ENCODE measurements around the gene TRMT10B.
A peak's percentile ranks its signal among the peaks of the same experiment; 100 is the strongest.
"Not testable (repeated sequence)": the region's sequence is repeated elsewhere in the genome, so short reads cannot be mapped to it uniquely, and the experiment has no call there.

The TRMT10B gene

DNA sequence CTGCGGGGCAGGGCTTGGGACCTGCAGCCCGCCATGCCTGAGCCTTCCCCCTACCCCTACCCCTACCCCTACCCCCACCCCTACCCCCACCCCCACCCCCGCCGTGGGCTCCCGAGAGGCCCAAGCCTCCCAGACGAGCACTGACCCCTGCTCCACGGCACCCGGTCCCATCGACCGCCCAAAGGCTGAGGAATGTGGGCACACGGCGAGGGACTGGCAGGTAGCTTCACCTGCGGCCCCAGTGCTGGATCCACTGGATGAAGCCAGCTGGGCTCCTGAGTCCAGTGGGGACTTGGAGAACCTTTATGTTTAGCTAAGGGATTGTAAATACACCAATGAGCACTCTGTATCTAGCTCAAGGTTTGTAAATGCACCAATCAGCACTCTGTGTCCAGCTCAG, 1.5 kb upstream of the TRMT10B start:
- not testable (repeated sequence) for H3K4me1 ChIP-seq (ENCODE audit: control insufficient read depth, low read depth, low read length); H3K9ac ChIP-seq (ENCODE audit: low read length); H3K27ac ChIP-seq (ENCODE audit: low read length)

DNA sequence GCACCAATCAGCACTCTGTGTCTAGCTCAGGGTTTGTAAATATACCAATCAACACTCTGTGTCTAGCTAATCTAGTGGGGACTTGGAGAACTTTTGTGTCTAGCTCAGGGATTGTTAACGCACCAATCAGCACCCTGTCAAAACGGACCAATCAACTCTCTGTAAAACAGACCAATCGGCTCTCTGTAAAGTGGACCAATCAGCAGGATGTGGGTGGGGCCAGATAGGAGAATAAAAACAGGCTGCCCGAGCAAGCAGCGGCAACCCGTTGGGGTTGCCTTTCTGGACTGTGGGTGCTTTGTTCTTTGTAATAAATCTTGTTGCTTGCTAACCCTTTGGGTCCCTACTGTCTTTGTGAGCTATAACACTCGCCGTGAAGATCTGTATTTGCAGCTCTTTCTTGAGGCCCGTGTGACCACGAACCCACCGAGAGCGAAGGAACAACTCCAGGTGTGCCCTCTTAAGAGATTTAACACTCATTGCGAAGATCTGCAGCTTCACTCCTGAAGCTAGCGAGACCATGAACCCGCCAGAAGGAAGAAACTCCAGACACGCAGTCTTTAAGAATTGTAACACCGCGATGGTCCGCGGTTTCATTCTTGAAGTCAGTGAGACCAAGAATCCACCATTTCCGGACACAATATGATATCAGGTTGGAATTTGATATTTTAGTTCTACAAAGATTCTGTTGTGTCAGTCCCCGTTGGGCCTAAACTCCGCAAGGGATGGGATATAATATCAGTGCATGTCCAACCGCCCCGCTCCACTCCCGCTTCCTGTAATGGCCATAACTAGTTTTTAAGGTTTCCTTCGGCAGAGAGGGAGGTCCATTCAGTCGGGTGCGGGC, 740 bp upstream of the TRMT10B start:
- no peaks in the 10 kb centered on the region for H3K4me1 ChIP-seq (ENCODE audit: control insufficient read depth, low read depth, low read length)
- no peak overlapping the region for H3K27ac ChIP-seq (ENCODE audit: low read length)
- H3K36me3 ChIP-seq (ENCODE audit: control insufficient read depth, low read depth, low read length): no peaks in the 10 kb centered on the region
- H3K27me3 ChIP-seq (ENCODE audit: control insufficient read depth, insufficient read depth, low read length): no peaks in the 10 kb centered on the region
- no peak overlapping the region for H3K9ac ChIP-seq (ENCODE audit: low read length)
- peaks cover 2% of the 10 kb centered on the region for H3K9me3 ChIP-seq (ENCODE audit: control insufficient read depth, low read depth, low read length)
- H3K4me3 ChIP-seq (ENCODE audit: low read length): peak overlapping the region; percentile 76

More for the DNA sequence above, 1.5 kb upstream of the TRMT10B start:
- H3K27me3 ChIP-seq (ENCODE audit: control insufficient read depth, insufficient read depth, low read length); H3K36me3 ChIP-seq (ENCODE audit: control insufficient read depth, low read depth, low read length); H3K4me3 ChIP-seq (ENCODE audit: low read length); H3K9me3 ChIP-seq (ENCODE audit: control insufficient read depth, low read depth, low read length): not testable (repeated sequence)

DNA sequence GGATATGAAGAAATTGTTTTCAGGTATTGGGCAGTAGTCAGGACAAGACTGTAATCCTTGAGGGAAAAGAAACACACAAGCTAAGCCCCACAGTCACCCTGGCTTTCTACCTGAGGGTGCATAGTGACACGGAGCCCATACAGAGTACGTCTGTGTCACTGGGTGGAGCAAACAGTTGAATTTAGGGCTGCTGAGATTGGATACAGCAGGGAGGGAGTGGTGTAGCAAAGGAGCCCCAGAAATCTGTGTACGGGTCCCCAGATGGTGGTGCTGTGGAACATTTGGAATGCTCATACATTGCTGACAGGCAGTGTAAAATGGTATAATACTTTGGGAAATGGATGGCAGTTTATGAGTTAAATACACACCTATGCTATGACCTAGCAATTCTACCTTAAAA, 5.1 kb downstream of the TRMT10B start:
- Histone ChIP-seq H3K36me3 (ENCODE audit: control insufficient read depth, low read depth, low read length) (no peaks in the 10 kb centered on the region), H3K27me3 (ENCODE audit: control insufficient read depth, insufficient read depth, low read length) (no peaks in the 10 kb centered on the region), H3K9ac (ENCODE audit: low read length) (no peak overlapping the region), H3K4me1 (ENCODE audit: control insufficient read depth, low read depth, low read length) (no peaks in the 10 kb centered on the region), H3K27ac (ENCODE audit: low read length) (no peak overlapping the region), H3K4me3 (ENCODE audit: low read length) (no peak overlapping the region), H3K9me3 (ENCODE audit: control insufficient read depth, low read depth, low read length) (no peaks in the 10 kb centered on the region)

DNA sequence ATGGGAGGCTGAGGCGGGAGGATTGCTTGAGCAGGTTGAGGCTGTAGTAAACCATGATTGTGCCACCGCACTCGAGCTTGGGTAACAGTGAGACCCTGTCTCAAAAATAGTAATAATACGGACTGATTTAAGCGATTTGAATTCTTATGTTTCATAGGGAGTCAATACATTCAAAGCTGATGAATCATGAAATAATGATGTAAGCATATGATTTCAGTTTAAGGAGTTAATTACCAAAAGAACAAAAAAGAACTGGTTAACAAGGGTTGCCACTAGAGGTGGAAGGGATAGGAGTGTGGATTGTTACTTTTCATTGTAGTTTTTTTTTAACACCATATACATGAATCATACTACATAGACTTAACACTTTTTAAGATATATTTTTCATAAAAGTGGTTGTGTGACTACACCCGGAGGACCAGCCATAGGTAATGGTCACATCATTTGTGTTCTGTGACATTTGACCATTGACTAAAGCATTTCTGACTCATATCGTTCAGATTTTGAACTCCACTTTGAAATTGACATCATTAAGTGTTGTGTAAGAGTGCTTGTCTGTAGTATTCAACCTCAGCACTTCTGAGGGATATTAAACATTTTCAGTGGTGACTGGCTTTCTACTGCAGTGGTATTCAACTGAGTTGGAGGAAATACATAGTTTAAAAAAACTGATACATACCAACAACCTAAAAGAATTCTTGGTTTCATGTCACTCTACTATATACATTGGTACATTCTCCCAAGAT, 7.0 kb downstream of the TRMT10B start:
- no peaks in the 10 kb centered on the region for H3K4me1 ChIP-seq (ENCODE audit: control insufficient read depth, low read depth, low read length)
- no peak overlapping the region for H3K9ac ChIP-seq (ENCODE audit: low read length)
- H3K36me3 ChIP-seq (ENCODE audit: control insufficient read depth, low read depth, low read length): no peaks in the 10 kb centered on the region
- H3K27ac ChIP-seq (ENCODE audit: low read length): no peak overlapping the region
- H3K27me3 ChIP-seq (ENCODE audit: control insufficient read depth, insufficient read depth, low read length): no peaks in the 10 kb centered on the region
- no peak overlapping the region for H3K4me3 ChIP-seq (ENCODE audit: low read length)
- H3K9me3 ChIP-seq (ENCODE audit: control insufficient read depth, low read depth, low read length): no peaks in the 10 kb centered on the region

DNA sequence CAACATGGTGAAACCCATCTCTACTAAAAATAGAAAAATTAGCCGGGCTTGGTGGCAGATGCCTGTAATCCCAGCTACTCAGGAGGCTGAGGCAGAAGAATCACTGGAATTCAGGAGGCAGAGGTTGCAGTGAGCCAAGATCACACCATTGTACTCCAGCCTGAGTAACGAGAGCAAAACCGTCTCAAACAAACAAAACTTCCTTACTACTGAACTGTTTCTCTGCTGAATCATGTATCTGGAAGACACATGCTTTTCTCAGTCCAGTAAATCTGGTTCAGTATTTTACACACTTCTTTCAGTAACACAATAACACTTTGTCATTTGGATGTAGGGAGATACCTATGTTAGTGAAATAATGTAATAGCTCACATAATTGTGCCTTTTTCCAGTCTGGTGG, 7.9 kb downstream of the TRMT10B start:
- H3K9me3 ChIP-seq (ENCODE audit: control insufficient read depth, low read depth, low read length): no peaks in the 10 kb centered on the region
- no peak overlapping the region for H3K9ac ChIP-seq (ENCODE audit: low read length)
- H3K36me3 ChIP-seq (ENCODE audit: control insufficient read depth, low read depth, low read length): no peaks in the 10 kb centered on the region
- H3K27me3 ChIP-seq (ENCODE audit: control insufficient read depth, insufficient read depth, low read length): no peaks in the 10 kb centered on the region
- no peak overlapping the region for H3K4me3 ChIP-seq (ENCODE audit: low read length)
- no peak overlapping the region for H3K27ac ChIP-seq (ENCODE audit: low read length)
- H3K4me1 ChIP-seq (ENCODE audit: control insufficient read depth, low read depth, low read length): no peaks in the 10 kb centered on the region

DNA sequence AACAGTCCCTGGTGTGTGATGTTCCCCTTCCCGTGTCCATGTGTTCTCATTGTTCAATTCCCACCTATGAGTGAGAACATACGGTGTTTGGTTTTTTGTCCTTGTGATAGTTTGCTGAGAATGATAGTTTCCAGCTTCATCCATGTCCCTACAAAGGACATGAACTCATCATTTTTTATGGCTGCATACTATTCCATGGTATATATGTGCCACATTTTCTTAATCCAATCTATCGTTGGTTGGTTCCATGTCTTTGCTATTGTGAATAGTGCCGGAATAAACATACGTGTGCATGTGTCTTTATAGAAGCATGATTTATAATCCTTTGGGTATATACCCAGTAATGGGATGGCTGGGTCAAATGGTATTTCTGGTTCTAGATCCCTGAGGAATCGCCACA, 11.7 kb downstream of the TRMT10B start:
- not testable (repeated sequence) for H3K4me1 ChIP-seq (ENCODE audit: control insufficient read depth, low read depth, low read length); H3K27me3 ChIP-seq (ENCODE audit: control insufficient read depth, insufficient read depth, low read length); H3K9me3 ChIP-seq (ENCODE audit: control insufficient read depth, low read depth, low read length); H3K9ac ChIP-seq (ENCODE audit: low read length); H3K4me3 ChIP-seq (ENCODE audit: low read length); H3K27ac ChIP-seq (ENCODE audit: low read length); H3K36me3 ChIP-seq (ENCODE audit: control insufficient read depth, low read depth, low read length)

- Histone ChIP-seq H3K9me3 (ENCODE audit: control insufficient read depth, low read depth, low read length) (no peaks in the 10 kb centered on the region), H3K27me3 (ENCODE audit: control insufficient read depth, insufficient read depth, low read length) (no peaks in the 10 kb centered on the region)
These were observed 15.7 kb downstream of the TRMT10B start for GRCh38 chr9:37769306-37769705.

DNA sequence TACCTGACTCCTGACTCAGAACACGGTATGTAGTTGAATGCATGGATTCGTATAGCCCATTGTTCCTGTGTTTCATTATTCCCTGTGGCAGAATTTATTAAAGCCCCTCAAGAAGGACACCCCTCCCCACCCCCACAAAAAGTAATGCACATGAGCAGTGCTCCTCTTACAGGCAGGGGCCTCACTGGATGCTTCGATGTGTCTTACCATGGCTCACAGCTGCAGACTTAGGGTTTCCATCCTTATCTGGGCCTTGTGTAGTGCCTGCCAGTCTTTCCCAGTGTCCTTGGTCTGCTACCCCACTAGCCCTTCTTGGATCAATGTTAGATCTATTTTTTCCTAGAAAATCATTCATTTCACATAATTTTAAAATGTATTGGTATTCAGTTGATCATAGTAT, 16.4 kb downstream of the TRMT10B start:
- no peaks in the 10 kb centered on the region for H3K4me1 ChIP-seq (ENCODE audit: control insufficient read depth, low read depth, low read length)
- H3K9me3 ChIP-seq (ENCODE audit: control insufficient read depth, low read depth, low read length): no peaks in the 10 kb centered on the region
- H3K4me3 ChIP-seq (ENCODE audit: low read length): no peak overlapping the region
- H3K27ac ChIP-seq (ENCODE audit: low read length): no peak overlapping the region
- H3K9ac ChIP-seq (ENCODE audit: low read length): no peak overlapping the region
- no peaks in the 10 kb centered on the region for H3K27me3 ChIP-seq (ENCODE audit: control insufficient read depth, insufficient read depth, low read length)
- H3K36me3 ChIP-seq (ENCODE audit: control insufficient read depth, low read depth, low read length): peaks cover 8% of the 10 kb centered on the region

More at GRCh38 chr9:37769306-37769705, 15.7 kb downstream of the TRMT10B start:
- Histone ChIP-seq H3K4me3 (ENCODE audit: low read length) (no peak overlapping the region), H3K4me1 (ENCODE audit: control insufficient read depth, low read depth, low read length) (no peaks in the 10 kb centered on the region), H3K36me3 (ENCODE audit: control insufficient read depth, low read depth, low read length) (peaks cover 8% of the 10 kb centered on the region), H3K27ac (ENCODE audit: low read length) (no peak overlapping the region), H3K9ac (ENCODE audit: low read length) (no peak overlapping the region)

GRCh38 chr9:37775216-37775919, 21.8 kb downstream of the TRMT10B start:
- H3K36me3 ChIP-seq (ENCODE audit: control insufficient read depth, low read depth, low read length): peaks cover 43% of the 10 kb centered on the region
- no peak overlapping the region for H3K9ac ChIP-seq (ENCODE audit: low read length)
- no peaks in the 10 kb centered on the region for H3K4me1 ChIP-seq (ENCODE audit: control insufficient read depth, low read depth, low read length)
- no peaks in the 10 kb centered on the region for H3K9me3 ChIP-seq (ENCODE audit: control insufficient read depth, low read depth, low read length)
- no peak overlapping the region for H3K4me3 ChIP-seq (ENCODE audit: low read length)
- H3K27me3 ChIP-seq (ENCODE audit: control insufficient read depth, insufficient read depth, low read length): no peaks in the 10 kb centered on the region
- H3K27ac ChIP-seq (ENCODE audit: low read length): no peak overlapping the region

DNA sequence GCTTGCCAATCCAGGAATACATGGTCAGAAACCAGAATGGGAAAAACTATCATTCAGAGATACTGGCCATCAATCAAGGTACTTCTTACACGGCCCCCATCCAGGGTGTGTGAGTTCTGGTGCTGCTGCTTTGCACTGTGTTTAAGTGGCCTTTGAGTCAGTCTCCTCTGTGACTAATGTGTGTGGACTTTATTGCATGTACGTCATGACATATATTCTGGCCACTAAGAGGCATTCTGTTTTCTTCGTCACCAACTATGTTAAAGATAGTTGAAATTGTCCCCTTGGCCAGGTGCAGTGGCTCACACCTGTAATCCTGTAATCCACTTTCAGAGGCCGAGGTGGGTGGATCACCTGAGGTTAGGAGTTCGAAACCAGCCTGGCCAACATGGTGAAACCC, 22.7 kb downstream of the TRMT10B start:
- H3K4me1 ChIP-seq (ENCODE audit: control insufficient read depth, low read depth, low read length): no peaks in the 10 kb centered on the region
- no peak overlapping the region for H3K9ac ChIP-seq (ENCODE audit: low read length)
- no peak overlapping the region for H3K27ac ChIP-seq (ENCODE audit: low read length)
- no peaks in the 10 kb centered on the region for H3K27me3 ChIP-seq (ENCODE audit: control insufficient read depth, insufficient read depth, low read length)
- H3K36me3 ChIP-seq (ENCODE audit: control insufficient read depth, low read depth, low read length): peaks cover 49% of the 10 kb centered on the region
- no peaks in the 10 kb centered on the region for H3K9me3 ChIP-seq (ENCODE audit: control insufficient read depth, low read depth, low read length)
- no peak overlapping the region for H3K4me3 ChIP-seq (ENCODE audit: low read length)

GRCh38 chr9:37778534-37778933, 24.9 kb downstream of the TRMT10B start:
- H3K27me3 ChIP-seq (ENCODE audit: control insufficient read depth, insufficient read depth, low read length): no peaks in the 10 kb centered on the region

More at GRCh38 chr9:37778534-37778933, 24.9 kb downstream of the TRMT10B start:
- Histone ChIP-seq H3K36me3 (ENCODE audit: control insufficient read depth, low read depth, low read length) (peaks cover 65% of the 10 kb centered on the region), H3K9ac (ENCODE audit: low read length) (no peak overlapping the region), H3K4me1 (ENCODE audit: control insufficient read depth, low read depth, low read length) (no peaks in the 10 kb centered on the region), H3K9me3 (ENCODE audit: control insufficient read depth, low read depth, low read length) (no peaks in the 10 kb centered on the region), H3K4me3 (ENCODE audit: low read length) (no peak overlapping the region), H3K27ac (ENCODE audit: low read length) (no peak overlapping the region)
